GM18499 (cell line): Measurements from ENCODE around the gene PDRG1.
A peak's percentile ranks its signal among the peaks of the same experiment; 100 is the strongest.

ENCODE experiments used
- ATAC-seq: cut with Tn5 transposase; IDR thresholded peaks from one replicate; pipeline ENCODE4 v1.9.1; 2021; ENCODE audit warnings: moderate number of reproducible peaks; ENCODE audit not compliant: insufficient read depth, unreplicated experiment

The PDRG1 gene

DNA sequence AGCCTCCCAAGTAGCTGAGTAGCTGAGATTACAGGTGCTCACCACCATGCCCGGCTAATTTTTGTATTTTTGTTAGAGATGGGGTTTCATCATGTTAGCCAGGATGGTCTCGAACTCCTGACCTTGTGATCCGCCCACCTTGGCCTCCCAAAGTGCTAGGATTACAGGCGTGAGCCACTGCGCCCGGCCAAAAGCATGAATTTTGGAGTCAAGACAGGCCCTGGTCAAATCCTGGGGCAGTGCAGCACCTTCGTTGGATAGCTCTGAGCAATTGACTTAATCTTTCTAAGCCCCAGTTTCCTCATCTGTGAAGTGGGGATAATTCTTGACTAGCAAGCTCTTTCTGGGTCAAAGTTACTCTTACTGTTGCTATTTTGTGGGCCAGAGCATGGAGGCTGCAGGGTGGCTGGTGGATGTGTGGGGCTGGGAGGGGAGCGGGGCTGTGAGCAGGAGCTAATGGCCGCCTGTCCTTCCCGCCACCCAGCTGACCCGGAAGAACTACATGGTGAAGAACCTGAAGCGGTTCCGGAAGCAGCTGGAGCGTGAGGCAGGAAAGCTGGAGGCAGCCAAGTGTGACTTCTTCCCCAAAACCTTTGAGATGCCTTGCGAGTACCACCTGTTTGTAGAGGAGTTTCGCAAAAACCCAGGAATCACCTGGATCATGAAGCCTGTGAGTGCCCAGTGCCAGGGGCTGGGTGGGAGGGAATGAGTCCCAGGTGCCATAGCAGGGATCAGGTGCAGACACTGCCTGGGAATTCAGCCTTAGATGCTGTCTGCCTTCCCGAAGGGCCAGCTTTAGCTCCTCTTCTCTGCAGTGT lies 42.4 kb downstream of the PDRG1 start:
- no peak for ATAC-seq

DNA sequence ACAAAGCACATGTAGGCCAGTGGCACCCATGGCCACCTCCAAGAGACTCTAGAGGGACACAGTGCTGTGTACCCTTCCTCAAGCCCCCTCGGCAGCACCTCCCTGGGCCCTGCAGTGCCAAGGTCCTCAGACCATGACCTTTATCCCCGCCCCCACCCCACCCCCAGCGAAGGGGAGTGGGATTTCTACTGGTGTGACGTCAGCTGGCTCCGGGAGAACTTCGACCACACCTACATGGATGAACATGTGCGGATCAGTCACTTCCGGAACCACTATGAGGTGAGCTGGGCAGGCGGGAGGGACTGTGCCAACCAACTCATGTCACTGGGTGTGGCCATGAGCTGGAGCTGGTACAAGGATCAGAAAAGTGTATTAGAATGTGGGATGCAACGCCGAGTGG lies 43.4 kb downstream of the PDRG1 start:
- no peak for ATAC-seq

DNA sequence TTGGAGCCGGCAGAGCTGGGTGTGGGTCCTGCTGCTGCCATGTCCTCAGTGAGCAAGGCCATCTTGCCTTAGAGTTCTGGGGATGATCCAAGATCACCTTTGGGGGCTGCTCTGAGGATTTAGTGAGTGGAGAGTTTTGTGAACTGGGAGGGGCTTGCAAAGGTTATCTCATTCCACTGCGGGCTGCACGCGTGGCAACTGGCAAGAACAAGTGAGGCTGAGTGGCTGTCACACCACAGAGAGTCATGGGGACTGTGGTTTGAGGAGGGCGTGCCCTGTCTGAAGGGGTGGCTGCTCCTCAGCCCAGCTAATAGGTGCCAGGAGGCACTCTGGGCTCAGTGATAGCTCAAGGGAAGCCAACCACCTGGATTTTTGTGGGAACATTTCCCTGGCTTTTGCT lies 43.8 kb downstream of the PDRG1 start:
- no peak for ATAC-seq

DNA sequence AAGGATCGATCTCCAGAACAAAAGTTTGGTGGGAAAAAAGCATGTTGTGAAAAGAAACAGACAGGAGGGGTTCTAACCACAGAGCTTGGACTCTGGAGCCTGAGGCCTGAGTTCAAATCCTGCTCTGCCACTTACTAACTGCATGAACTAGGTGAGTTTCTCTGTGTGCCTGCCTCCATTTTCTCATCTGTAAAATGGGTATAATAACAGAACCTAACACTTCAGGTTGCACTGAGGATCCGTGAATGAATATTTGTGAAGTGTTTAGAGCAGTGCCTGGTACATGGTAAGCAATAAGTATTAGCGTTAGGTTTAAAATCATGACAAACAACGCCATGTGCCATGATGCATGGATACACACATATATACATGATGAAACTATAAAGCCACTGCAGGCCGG lies 44.8 kb downstream of the PDRG1 start:
- no peak for ATAC-seq

GRCh38 chr20:31906001-31906400 lies 45.8 kb downstream of the PDRG1 start:
- no peak for ATAC-seq

- ATAC-seq: no peak
These were observed 48.0 kb downstream of the PDRG1 start for GRCh38 chr20:31903627-31904386.

GRCh38 chr20:31901615-31902014 lies 50.2 kb downstream of the PDRG1 start:
- no peak for ATAC-seq

- no peak for ATAC-seq
These were observed 54.3 kb downstream of the PDRG1 start for GRCh38 chr20:31897541-31897940.

DNA sequence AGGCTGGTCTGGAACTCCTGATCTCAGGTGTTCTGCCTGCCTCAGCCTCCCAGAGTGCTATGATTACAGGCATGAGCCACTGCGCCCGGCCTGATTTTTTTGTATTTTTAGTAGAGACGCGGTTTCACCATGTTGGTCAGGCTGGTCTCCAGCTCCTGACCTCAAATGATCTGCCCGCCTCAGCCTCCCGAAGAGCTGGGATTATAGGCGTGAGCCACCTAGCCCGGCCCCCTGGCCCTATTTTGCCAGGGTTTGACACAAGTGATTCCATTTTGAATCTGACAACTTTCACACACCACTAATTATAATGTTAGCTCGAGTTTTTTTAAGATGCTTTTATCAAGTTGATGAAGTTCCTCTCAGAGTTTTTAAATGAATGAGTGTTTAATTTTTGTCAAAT lies 55.8 kb downstream of the PDRG1 start:
- no peak for ATAC-seq

- peak; percentile 83 for ATAC-seq
These were observed 56.7 kb downstream of the PDRG1 start for GRCh38 chr20:31894980-31895675.
